PC-3 (cell line): Measurements from ENCODE around the gene INS. TPM values are rescaled to one million over a fixed set of nuclear protein-coding genes. Genes with fewer than 3 reads are reported as not detected.

Experiments
- microRNA-seq: library from miRNA; unstranded; fragments of <30 nt; microRNA quantifications from one replicate; pipeline ENCODE4 v1.1.0, GENCODE V29; 2020; ENCODE audit not compliant: unreplicated experiment
- total RNA-seq: library from RNA; depleted of rRNA; stranded (reverse); fragments of >200 nt; gene quantifications from 2 replicates; pipeline ENCODE4 v1.2.3, GENCODE V29; 2014; rRNA removed

Gene INS
- total RNA-seq, 1 experiment from 2014 or later = not detected

Small RNA genes lying within 50 kb of the gene (microRNA-seq; reads per million reads assigned to microRNA genes)
- gene MIR4686 (2.0 reads per million), gene MIR483 (8.3 reads per million, percentile 33 among the genes with 10 or more reads in this experiment)

Other genes starting within 250 kb of the INS start
- gene TNNT3, start 241.5 kb downstream of the INS start, total RNA-seq = not detected in 2 replicates
- 232 and 299 TPM in 2 replicates for gene MRPL23, start 213.9 kb downstream of the INS start, total RNA-seq
- gene H19, start 163.4 kb downstream of the INS start, total RNA-seq = not detected in 2 replicates
- gene IGF2, start 21.8 kb downstream of the INS start, total RNA-seq = 5.0 and 5.1 TPM in 2 replicates
- 8.3 and 11.2 TPM in 2 replicates for gene TH, start 10.6 kb upstream of the INS start, total RNA-seq
- gene ASCL2, start 109.4 kb upstream of the INS start, total RNA-seq = 0.58 and 1.1 TPM in 2 replicates
- not detected in 2 replicates for gene C11orf21, start 140.7 kb upstream of the INS start, total RNA-seq
- not detected in 2 replicates for gene TSPAN32, start 140.8 kb upstream of the INS start, total RNA-seq
- 134 and 140 TPM in 2 replicates for gene CD81, start 216.1 kb upstream of the INS start, total RNA-seq
- gene TSSC4, start 239.5 kb upstream of the INS start, total RNA-seq = 88.3 and 98.5 TPM in 2 replicates